Prostate gland (tissue), 2 donors: ENCODE data around the gene APBA2. TPM values are rescaled to one million over a fixed set of nuclear protein-coding genes. Genes with fewer than 3 reads are reported as not detected.

ENCODE experiments used
- DNase-seq: peaks from one replicate; pipeline ENCODE4 v3.0.0-alpha.2; 2019; ENCODE audit warnings: low spot score
- H3K27ac ChIP-seq, 2 donors: fragments of 200-600 bp; sonication (generic); 2 replicates each; pipeline ENCODE4 v1.5.1; 2017 to 2019
- H3K27me3 ChIP-seq: fragments of 200-600 bp; sonication (generic); replicated peaks from 2 replicates; pipeline ENCODE4 v1.5.1; 2019; ENCODE audit not compliant: insufficient read depth
- H3K36me3 ChIP-seq, 2 donors: fragments of 200-600 bp; sonication (generic); 1 replicate in 1 of 2; 2 replicates in 1 of 2; pipeline versions ENCODE4 v1.5.1 to v1.8.1; 2017 to 2019
- H3K4me1 ChIP-seq: fragments of 200-600 bp; sonication (generic); replicated peaks from 2 replicates; pipeline ENCODE4 v1.5.1; 2019
- H3K4me3 ChIP-seq, 2 donors: fragments of 200-600 bp; sonication (generic); 2 replicates each; pipeline ENCODE4 v1.5.1; 2017 to 2019
- H3K9me3 ChIP-seq: fragments of 200-600 bp; sonication (generic); 2 replicates; pipeline ENCODE4 v1.5.1; 2017
- POLR2A ChIP-seq: fragments of 450-650 bp; IDR thresholded peaks from one replicate; pipeline ENCODE4 v1.6.1; 2016; ENCODE audit warnings: antibody characterized with exemption, mild to moderate bottlenecking
- POLR2AphosphoS5 ChIP-seq: sonication (generic); formaldehyde crosslinking; IDR thresholded peaks from one replicate; pipeline ENCODE4 v1.6.1; 2017; ENCODE audit warnings: antibody characterized with exemption
- WGBS: methylation state at CpG from one replicate; pipeline ENCODE4 v1.1.5; 2018; 5-methylcytosine and 5-hydroxymethylcytosine counted together
- intact Hi-C: fragments of 100-400 bp; cut with DNase I; formaldehyde crosslinking; loops from one replicate; pipeline ENCODE4 v1.14.2; 2022
- total RNA-seq, 2 donors: library from RNA; depleted of rRNA; stranded (reverse); fragments of >200 nt; gene quantifications; one replicate each; pipeline ENCODE4 v1.1.0, GENCODE V29; 2016
- TF ChIP-seq, protein P1 (sequence below), 4 experiments: fragments of 200-600 bp in 2 of 4; fragments of 450-650 bp in 2 of 4; sonication (generic) in 2 of 4; IDR thresholded peaks; 1 replicate in 3 of 4; 2 replicates in 1 of 4; pipeline ENCODE4 v1.5.1; 2016 to 2019; ENCODE audit warnings: antibody characterized with exemption in 4 of 4, mild to moderate bottlenecking in 2 of 4, moderate library complexity in 2 of 4

The APBA2 gene
- total RNA-seq, 2 donors from 2014 or later = 2.6 to 25.3 TPM

DNA sequence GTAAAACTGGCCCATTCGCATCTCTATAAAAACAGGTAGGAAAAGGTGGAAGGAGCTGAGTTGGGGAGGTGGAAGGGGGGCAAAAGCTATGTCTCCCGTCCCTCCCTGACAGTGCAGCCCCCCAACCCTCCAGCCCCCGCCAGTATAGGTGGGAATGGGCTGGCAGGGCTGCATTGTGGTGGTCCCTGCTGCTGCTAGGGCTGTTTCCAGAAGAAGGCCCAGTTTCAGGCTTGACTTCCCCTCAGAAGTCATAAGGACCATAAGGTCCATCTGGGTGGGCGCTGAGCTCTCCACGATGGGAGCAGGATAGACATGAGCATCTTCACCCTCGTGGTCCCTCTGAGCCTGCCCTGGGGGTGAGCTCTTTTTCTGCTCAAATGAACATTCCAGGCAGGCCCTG lies 44.2 kb downstream of the APBA2 start:
- Histone ChIP-seq H3K4me3 (no peak overlapping the region), H3K4me1 (no peaks in the 10 kb centered on the region), H3K36me3 (no peaks in the 10 kb centered on the region), H3K9me3 (no peaks in the 10 kb centered on the region), H3K27me3 (no peaks in the 10 kb centered on the region), H3K27ac (no peak overlapping the region)
- TF ChIP-seq POLR2AphosphoS5 (no peak), POLR2A (no peak)
- TF ChIP-seq, protein P1, sequence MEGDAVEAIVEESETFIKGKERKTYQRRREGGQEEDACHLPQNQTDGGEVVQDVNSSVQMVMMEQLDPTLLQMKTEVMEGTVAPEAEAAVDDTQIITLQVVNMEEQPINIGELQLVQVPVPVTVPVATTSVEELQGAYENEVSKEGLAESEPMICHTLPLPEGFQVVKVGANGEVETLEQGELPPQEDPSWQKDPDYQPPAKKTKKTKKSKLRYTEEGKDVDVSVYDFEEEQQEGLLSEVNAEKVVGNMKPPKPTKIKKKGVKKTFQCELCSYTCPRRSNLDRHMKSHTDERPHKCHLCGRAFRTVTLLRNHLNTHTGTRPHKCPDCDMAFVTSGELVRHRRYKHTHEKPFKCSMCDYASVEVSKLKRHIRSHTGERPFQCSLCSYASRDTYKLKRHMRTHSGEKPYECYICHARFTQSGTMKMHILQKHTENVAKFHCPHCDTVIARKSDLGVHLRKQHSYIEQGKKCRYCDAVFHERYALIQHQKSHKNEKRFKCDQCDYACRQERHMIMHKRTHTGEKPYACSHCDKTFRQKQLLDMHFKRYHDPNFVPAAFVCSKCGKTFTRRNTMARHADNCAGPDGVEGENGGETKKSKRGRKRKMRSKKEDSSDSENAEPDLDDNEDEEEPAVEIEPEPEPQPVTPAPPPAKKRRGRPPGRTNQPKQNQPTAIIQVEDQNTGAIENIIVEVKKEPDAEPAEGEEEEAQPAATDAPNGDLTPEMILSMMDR (IDR thresholded peaks at IDR 0.05) = no peak
- intact Hi-C loops = loop anchor here (10.0 kb wide), 1 partner anchor 55 kb away; no protein-coding TSS in a partner anchor
- WGBS = 89% methylated on average over 6 of the region's 6 CpGs
- no peak for DNase-seq

DNA sequence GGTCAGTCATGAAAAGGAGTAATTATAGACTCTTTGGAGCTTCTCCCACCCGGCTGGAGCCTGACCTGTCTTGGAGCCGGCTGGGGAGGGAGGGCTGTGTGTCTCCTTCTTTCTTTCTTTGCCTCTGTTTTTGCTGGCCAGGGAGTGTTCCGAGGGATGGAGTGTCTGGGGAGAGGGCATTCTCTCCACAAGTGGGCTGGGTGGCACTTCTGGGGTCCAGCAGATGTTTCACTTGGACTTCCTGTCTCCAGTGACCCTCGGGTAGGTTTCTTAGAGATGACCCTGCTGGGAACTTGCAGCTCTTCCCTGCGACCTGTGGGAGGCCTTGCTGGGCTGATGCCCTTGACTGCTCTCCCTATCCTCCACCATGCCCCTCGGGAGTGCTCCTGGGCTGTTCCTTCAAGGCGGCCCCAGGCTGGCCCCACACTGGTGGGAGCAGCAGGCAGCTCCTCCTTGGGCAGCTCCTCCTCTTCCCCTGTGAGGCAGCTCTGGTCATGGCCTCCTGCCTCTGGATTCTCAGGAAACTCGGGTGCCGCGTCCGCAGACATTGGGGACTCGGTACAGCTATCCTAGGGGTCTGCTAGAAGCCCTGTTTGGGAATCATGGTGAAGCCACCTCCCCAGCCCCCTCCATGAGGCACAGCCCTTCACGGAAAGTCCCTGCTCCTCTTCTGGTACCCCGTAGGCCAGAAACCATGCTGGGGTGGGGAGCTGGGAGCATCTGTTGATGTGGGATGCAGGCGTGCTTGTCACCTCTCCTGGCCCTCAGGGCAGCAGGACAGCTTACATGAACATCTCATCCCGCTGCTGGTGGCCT lies 44.9 kb downstream of the APBA2 start:
- WGBS = 93% methylated on average over 15 of the region's 16 CpGs
- Histone ChIP-seq H3K4me3 (no peak overlapping the region), H3K4me1 (no peaks in the 10 kb centered on the region), H3K27ac (no peak overlapping the region), H3K9me3 (no peaks in the 10 kb centered on the region), H3K27me3 (no peaks in the 10 kb centered on the region), H3K36me3 (no peaks in the 10 kb centered on the region)
- DNase-seq = no peak
- TF ChIP-seq, protein P1 (IDR thresholded peaks at IDR 0.05) = no peak
- TF ChIP-seq POLR2AphosphoS5 (no peak), POLR2A (no peak)
- intact Hi-C loops = loop anchor here (10.0 kb wide), 1 partner anchor 56 kb away; no protein-coding TSS in a partner anchor

DNA sequence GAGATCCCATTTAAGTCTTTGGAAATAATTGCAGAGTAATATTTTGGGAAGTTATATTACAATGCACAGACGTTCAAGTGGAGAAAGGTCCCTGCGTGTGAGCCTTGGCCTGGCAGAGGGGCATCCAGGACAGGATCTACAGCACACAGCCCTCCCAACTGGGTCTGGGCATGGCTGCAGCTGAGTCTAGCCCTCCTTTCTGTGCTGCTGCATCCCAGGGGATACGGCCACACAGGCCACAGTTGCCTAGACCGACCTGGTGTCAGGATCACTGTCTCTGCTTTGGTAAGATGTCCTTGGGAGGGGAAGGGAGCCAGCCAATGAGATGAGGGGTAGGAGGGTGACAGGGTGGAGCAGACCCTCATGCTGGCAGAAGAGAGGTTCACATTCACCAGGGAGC lies 46.1 kb downstream of the APBA2 start:
- TF ChIP-seq, protein P1 (IDR thresholded peaks at IDR 0.05) = no peak
- no peak for TF ChIP-seq POLR2AphosphoS5
- no peak for TF ChIP-seq POLR2A
- DNase-seq = no peak
- Histone ChIP-seq H3K36me3 (no peaks in the 10 kb centered on the region), H3K4me1 (no peaks in the 10 kb centered on the region), H3K27me3 (no peaks in the 10 kb centered on the region), H3K9me3 (no peaks in the 10 kb centered on the region), H3K27ac (no peak overlapping the region), H3K4me3 (no peak overlapping the region)
- 97% methylated on average over 4 of the region's 4 CpGs for WGBS
- intact Hi-C loops = loop anchor here (10.0 kb wide), 1 partner anchor 57 kb away; no protein-coding TSS in a partner anchor

DNA sequence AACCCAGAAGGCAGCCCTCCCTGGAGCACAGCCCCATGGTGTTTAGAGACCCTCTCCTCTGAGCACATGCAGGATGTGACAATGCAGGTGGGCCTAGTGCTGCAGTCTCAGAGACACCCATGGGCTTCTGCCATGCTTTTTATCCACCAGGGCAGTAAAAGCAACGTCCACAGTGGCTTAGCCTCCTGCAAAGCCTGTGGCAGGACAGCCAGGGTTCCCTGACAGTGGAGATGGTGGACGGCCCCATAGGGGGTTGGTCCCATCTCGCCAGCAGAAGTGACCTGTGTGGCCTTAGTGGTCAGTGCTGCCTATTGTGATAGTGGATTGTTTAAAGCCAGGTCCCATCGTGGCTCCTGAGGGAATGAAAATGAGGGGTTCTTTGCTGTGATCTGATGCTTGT lies 46.6 kb downstream of the APBA2 start:
- H3K27ac ChIP-seq = no peak overlapping the region
- H3K9me3 ChIP-seq = no peaks in the 10 kb centered on the region
- 93% methylated on average over 4 of the region's 4 CpGs for WGBS
- no peaks in the 10 kb centered on the region for H3K4me1 ChIP-seq
- intact Hi-C loops = loop anchor here (10.0 kb wide), 1 partner anchor 58 kb away; no protein-coding TSS in a partner anchor
- H3K36me3 ChIP-seq = no peaks in the 10 kb centered on the region
- no peak for DNase-seq
- TF ChIP-seq POLR2A (no peak), POLR2AphosphoS5 (no peak)
- TF ChIP-seq, protein P1 (IDR thresholded peaks at IDR 0.05) = no peak
- no peaks in the 10 kb centered on the region for H3K27me3 ChIP-seq
- H3K4me3 ChIP-seq = no peak overlapping the region
